ENCODE measurements around the gene SGCA. TPM values are rescaled to one million over a fixed set of nuclear protein-coding genes. Genes with fewer than 3 reads are reported as not detected.

SGCA gene
- total and polyA plus RNA-seq, 2 of the 13 experiments (the other 11 are each of a cell fraction or from before 2014, with no cell fraction given) = not detected

- TF ChIP-seq PITX1 (CRISPR knock-in tag; IDR thresholded peaks at IDR 0.05) (peak; percentile 12; the same call in 1 of the 2 replicates), ZBTB7A (CRISPR knock-in tag; IDR thresholded peaks at IDR 0.05) (0 out of 2 replicates have a peak, but pooled peaks have one; percentile 43), ZNF607 (CRISPR knock-in tag; IDR thresholded peaks at IDR 0.05; ENCODE audit: borderline replicate concordance) (0 out of 2 replicates have a peak, but pooled peaks have one; percentile 15), SIN3A (IDR thresholded peaks at IDR 0.05; ENCODE audit: borderline replicate concordance, low read depth, low read length) (peak; percentile 81; the same call in 1 of the 2 replicates), ZBTB38 (CRISPR knock-in tag; IDR thresholded peaks at IDR 0.05) (peak; percentile 10; the same call in 1 of the 2 replicates), HNRNPH1 (optimal IDR thresholded peaks at IDR 0.05; ENCODE audit: low read depth, low read length) (no peak), ATF1 (CRISPR knock-in tag; IDR thresholded peaks at IDR 0.05) (no peak), SAP130 (CRISPR knock-in tag; IDR thresholded peaks at IDR 0.05; ENCODE audit: low read depth) (peak; percentile 90), AKAP8 (CRISPR knock-in tag; IDR thresholded peaks at IDR 0.05) (no peak), NR2F2 (IDR thresholded peaks at IDR 0.05; ENCODE audit: borderline replicate concordance, low read depth) (no peak), MYC (CRISPR knock-in tag; IDR thresholded peaks at IDR 0.05; ENCODE audit: borderline replicate concordance) (peak; percentile 35), HNF4A (CRISPR knock-in tag; IDR thresholded peaks at IDR 0.05) (no peak), CSRNP1 (CRISPR knock-in tag; IDR thresholded peaks at IDR 0.05) (no peak), ZNF839 (CRISPR knock-in tag; IDR thresholded peaks at IDR 0.05; ENCODE audit: borderline replicate concordance) (no peak), ZFP90 (CRISPR knock-in tag; IDR thresholded peaks at IDR 0.05; ENCODE audit: borderline replicate concordance) (no peak), NFKB2 (CRISPR knock-in tag; IDR thresholded peaks at IDR 0.05; ENCODE audit: borderline replicate concordance) (peak; percentile 39; the same call in 1 of the 2 replicates), NR2F6 (IDR thresholded peaks at IDR 0.05) (no peak), NR2F6 (CRISPR knock-in tag; IDR thresholded peaks at IDR 0.05) (0 out of 2 replicates have a peak, but pooled peaks have one; percentile 14), HMGA1 (CRISPR knock-in tag; conservative IDR thresholded peaks at IDR 0.05) (no peak), NFRKB (IDR thresholded peaks at IDR 0.05) (no peak), NONO (IDR thresholded peaks at IDR 0.05) (no peak), NONO (CRISPR knock-in tag; conservative IDR thresholded peaks at IDR 0.05) (no peak)
- TF ChIP-seq, protein P1, sequence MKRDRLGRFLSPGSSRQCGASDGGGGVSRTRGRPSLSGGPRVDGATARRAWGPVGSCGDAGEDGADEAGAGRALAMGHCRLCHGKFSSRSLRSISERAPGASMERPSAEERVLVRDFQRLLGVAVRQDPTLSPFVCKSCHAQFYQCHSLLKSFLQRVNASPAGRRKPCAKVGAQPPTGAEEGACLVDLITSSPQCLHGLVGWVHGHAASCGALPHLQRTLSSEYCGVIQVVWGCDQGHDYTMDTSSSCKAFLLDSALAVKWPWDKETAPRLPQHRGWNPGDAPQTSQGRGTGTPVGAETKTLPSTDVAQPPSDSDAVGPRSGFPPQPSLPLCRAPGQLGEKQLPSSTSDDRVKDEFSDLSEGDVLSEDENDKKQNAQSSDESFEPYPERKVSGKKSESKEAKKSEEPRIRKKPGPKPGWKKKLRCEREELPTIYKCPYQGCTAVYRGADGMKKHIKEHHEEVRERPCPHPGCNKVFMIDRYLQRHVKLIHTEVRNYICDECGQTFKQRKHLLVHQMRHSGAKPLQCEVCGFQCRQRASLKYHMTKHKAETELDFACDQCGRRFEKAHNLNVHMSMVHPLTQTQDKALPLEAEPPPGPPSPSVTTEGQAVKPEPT (CRISPR knock-in tag; IDR thresholded peaks at IDR 0.05; ENCODE audit: low read depth) = no peak
- TF ChIP-seq, protein P2, sequence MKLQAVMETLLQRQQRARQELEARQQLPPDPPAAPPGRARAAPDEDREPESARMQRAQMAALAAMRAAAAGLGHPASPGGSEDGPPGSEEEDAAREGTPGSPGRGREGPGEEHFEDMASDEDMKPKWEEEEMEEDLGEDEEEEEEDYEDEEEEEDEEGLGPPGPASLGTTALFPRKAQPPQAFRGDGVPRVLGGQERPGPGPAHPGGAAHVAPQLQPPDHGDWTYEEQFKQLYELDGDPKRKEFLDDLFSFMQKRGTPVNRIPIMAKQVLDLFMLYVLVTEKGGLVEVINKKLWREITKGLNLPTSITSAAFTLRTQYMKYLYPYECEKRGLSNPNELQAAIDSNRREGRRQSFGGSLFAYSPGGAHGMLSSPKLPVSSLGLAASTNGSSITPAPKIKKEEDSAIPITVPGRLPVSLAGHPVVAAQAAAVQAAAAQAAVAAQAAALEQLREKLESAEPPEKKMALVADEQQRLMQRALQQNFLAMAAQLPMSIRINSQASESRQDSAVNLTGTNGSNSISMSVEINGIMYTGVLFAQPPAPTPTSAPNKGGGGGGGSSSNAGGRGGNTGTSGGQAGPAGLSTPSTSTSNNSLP (IDR thresholded peaks at IDR 0.05; ENCODE audit: low read depth, low read length) = no peak
- TF ChIP-seq, protein P3, sequence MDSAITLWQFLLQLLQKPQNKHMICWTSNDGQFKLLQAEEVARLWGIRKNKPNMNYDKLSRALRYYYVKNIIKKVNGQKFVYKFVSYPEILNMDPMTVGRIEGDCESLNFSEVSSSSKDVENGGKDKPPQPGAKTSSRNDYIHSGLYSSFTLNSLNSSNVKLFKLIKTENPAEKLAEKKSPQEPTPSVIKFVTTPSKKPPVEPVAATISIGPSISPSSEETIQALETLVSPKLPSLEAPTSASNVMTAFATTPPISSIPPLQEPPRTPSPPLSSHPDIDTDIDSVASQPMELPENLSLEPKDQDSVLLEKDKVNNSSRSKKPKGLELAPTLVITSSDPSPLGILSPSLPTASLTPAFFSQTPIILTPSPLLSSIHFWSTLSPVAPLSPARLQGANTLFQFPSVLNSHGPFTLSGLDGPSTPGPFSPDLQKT (CRISPR knock-in tag; IDR thresholded peaks at IDR 0.05; ENCODE audit: borderline replicate concordance) = no peak
Measured at GRCh38 chr17:50148226-50149090, 17.3 kb upstream of the SGCA start (continued).
